HS-27A (cell line): ENCODE measurements around the gene L3MBTL1.

Source experiments
- DNase-seq: peaks from one replicate; pipeline ENCODE4 v3.0.0-alpha.2; 2012; ENCODE audit warnings: low read depth, missing footprints

L3MBTL1 gene

DNA sequence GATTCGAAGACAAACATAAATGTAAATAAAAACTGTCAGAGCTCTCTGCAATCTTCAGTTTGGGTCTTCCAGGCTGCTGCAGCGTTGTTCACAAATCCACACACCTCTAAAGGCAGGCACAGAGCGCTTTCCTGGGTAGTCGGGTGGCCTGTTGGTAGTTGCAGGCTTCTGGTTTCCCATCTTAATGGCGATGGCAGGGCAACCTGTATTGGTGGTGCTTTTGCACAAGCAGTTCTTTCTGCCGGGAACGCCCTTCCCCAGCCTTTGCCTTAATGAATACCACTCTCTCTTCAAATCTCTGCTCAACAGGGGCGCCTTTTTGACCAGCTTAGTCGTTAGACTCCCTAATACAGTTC, 82.5 kb downstream of the L3MBTL1 start:
- no peak for DNase-seq

DNA sequence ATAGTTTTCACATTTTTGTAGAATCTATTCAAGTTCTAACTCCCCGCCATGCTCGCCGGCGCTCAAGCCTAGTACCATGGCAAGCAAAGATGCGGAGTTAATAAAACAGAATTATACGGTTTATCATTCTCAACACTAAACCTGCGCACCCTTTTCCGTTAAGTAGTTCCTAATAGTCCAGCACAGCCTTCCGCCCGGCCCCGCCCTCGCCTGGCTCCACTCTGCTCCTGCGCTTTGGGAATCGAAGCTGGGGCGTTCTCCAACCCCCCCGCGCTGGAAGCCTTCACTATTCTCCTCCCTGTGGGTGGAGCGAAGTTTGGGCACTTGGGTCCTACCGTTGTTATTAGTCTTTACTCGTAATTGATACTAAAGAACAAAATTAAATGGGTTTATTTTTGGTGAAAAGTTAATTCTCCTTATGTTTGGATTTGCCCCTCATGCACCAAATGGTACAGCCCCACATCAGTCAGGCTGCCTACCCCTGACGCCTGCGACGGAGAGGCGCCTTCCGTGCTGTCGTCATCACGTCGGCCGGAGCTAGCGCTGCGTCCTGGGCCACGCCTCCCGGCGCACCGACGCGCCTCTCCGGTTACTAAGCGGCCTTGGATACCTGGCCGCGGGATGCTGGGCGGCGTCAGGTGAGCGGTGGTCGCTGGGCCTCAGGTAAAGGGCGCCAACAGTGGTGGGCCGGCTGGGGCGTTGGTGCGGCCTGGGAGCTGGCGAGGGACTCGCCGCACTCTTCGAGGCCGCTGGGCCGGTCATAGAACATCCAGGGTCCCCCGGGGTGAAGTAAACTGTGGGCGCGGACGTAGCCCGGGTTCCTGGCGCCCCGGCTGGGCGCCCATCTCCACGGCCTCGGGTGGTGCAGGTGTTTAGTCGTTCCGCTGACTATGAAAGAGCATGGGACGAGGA, 83.2 kb downstream of the L3MBTL1 start, which contains the start of gene IFT52:
Gene IFT52 (plus strand): TSS at position 546 of the 912 bp plus-strand sequence. CDS start 3,762 bp downstream, outside the sequence.
- peak; percentile 90 for DNase-seq
